Cardiac muscle cell (in vitro differentiated cells and primary cell): Measurements from ENCODE around the gene SNRK. TPM values are rescaled to one million over a fixed set of nuclear protein-coding genes. Genes with fewer than 3 reads are reported as not detected.

Experiments
- DNase-seq, 2 donors: peaks; one replicate each; pipeline versions ENCODE4 v3.0.0 to v3.0.0-alpha.2; 2010 to 2017; ENCODE audit warnings: low read depth in 1 of 2, low spot score in 1 of 2
- H3K27ac ChIP-seq: fragments of 200-600 bp; sonication (generic); 2 replicates; pipeline ENCODE4 v1.5.1; 2016
- H3K27me3 ChIP-seq: fragments of 200-600 bp; sonication (generic); 2 replicates; pipeline ENCODE4 v1.6.0; 2016; ENCODE audit warnings: control low read depth
- H3K36me3 ChIP-seq: fragments of 200-600 bp; sonication (generic); 2 replicates; pipeline ENCODE4 v1.5.1; 2016; ENCODE audit warnings: control low read depth
- H3K4me1 ChIP-seq: fragments of 200-600 bp; sonication (generic); 2 replicates; pipeline ENCODE4 v1.8.1; 2017; ENCODE audit warnings: low read depth, mild to moderate bottlenecking, mixed run types
- H3K4me3 ChIP-seq: fragments of 200-600 bp; sonication (generic); 2 replicates; pipeline ENCODE4 v1.5.1; 2016; ENCODE audit warnings: mild to moderate bottlenecking
- H3K9me3 ChIP-seq: fragments of 200-600 bp; sonication (generic); 2 replicates; pipeline ENCODE4 v1.5.1; 2017; ENCODE audit warnings: low read depth, mild to moderate bottlenecking, control low read depth
- polyA plus RNA-seq: library from polyadenylated mRNA; unstranded; fragments of >200 nt; fragmentation: Nextera tagmentation; extraction: Ambion mirVana; gene quantifications from 2 replicates; pipeline ENCODE4 v1.2.1, GENCODE V29; 2016
- total RNA-seq: library from RNA; depleted of rRNA; stranded (reverse); fragments of >200 nt; gene quantifications from 2 replicates; pipeline ENCODE4 v1.2.3, GENCODE V29; 2016
- TF ChIP-seq, protein P1 (sequence below): IDR thresholded peaks from 2 replicates; pipeline ENCODE4 v1.5.1; 2012; ENCODE audit warnings: low read depth, mild to moderate bottlenecking, low read length

The SNRK gene
- total and polyA plus RNA-seq, 2 experiments from 2014 or later, result 4.6 to 15.6 TPM

DNA sequence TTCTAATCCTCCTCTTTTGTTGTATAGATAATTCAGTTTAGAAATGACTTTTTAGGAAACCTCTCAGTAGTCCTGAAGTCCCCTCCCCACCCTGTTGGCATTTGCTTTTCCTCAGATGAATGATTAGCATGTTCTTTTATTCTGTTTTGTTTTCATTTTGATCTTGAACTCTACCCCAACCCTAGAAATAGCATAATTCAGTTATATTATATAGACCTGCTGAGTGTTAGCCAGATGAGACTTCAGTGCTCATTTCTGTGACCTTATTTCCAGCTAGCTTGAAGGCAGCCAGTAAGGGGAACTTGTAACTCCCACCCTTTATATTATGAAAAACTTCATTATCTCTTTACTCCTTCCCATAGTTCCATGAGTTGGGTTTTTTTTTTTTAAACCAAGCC, 41.2 kb downstream of the SNRK start:
- peaks cover 22% of the 10 kb centered on the region for H3K4me1 ChIP-seq
- TF ChIP-seq, protein P1, sequence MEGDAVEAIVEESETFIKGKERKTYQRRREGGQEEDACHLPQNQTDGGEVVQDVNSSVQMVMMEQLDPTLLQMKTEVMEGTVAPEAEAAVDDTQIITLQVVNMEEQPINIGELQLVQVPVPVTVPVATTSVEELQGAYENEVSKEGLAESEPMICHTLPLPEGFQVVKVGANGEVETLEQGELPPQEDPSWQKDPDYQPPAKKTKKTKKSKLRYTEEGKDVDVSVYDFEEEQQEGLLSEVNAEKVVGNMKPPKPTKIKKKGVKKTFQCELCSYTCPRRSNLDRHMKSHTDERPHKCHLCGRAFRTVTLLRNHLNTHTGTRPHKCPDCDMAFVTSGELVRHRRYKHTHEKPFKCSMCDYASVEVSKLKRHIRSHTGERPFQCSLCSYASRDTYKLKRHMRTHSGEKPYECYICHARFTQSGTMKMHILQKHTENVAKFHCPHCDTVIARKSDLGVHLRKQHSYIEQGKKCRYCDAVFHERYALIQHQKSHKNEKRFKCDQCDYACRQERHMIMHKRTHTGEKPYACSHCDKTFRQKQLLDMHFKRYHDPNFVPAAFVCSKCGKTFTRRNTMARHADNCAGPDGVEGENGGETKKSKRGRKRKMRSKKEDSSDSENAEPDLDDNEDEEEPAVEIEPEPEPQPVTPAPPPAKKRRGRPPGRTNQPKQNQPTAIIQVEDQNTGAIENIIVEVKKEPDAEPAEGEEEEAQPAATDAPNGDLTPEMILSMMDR, result no peak
- peak in 1 of 2 donors; percentile 1 for DNase-seq
- H3K27ac ChIP-seq, result peak overlapping the region; percentile 73
- H3K36me3 ChIP-seq, result no peaks in the 10 kb centered on the region
- H3K9me3 ChIP-seq, result no peaks in the 10 kb centered on the region
- no peaks in the 10 kb centered on the region for H3K27me3 ChIP-seq
- no peak overlapping the region for H3K4me3 ChIP-seq

DNA sequence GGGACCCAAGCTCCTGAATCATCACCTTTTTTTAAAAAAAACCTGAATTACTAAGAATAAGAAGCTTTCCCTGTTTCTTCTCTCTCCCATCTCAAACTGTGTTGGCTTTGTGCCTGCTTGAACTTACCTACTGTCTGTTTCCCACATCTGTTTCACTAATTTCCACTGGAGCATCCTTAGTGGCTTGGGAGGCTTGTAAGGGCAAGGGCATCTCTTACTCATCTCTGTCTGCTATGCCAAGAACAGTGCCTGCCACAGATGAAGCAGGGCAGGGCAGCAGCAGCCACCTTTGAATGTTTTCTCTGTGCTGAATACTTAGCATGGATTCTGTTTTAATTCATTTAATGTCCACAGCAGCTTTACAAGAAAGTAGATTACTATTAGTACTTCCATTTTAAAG, 42.3 kb downstream of the SNRK start:
- Histone ChIP-seq H3K4me3 (no peak overlapping the region), H3K36me3 (no peaks in the 10 kb centered on the region), H3K27ac (no peak overlapping the region), H3K9me3 (no peaks in the 10 kb centered on the region), H3K4me1 (peaks cover 22% of the 10 kb centered on the region), H3K27me3 (no peaks in the 10 kb centered on the region)
- DNase-seq, result no peak
- TF ChIP-seq, protein P1, result no peak

DNA sequence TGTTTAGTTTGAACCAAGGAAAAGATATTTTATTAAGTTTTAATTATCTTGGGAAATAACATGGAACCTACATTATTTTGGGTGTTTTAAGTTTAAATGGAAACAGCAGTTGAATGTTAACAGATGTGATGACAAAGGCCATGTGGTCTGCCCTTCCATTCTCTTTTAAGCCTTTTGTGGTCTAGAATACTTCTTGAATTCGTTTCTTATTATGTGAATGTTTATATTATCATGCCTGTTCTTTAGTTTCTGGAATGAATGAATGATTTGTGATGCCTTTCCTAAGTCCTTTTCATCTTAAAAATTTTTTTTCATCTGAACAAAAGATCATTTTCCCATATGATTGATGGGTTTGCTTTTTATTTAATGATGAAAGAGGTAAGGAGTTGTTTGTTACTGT, 44.6 kb downstream of the SNRK start:
- peak in 1 of 2 donors; percentile 7 for DNase-seq
- H3K27ac ChIP-seq, result no peak overlapping the region
- H3K4me1 ChIP-seq, result peaks cover 17% of the 10 kb centered on the region
- H3K36me3 ChIP-seq, result no peaks in the 10 kb centered on the region
- H3K27me3 ChIP-seq, result no peaks in the 10 kb centered on the region
- no peak overlapping the region for H3K4me3 ChIP-seq
- TF ChIP-seq, protein P1, result no peak
- H3K9me3 ChIP-seq, result no peaks in the 10 kb centered on the region

DNA sequence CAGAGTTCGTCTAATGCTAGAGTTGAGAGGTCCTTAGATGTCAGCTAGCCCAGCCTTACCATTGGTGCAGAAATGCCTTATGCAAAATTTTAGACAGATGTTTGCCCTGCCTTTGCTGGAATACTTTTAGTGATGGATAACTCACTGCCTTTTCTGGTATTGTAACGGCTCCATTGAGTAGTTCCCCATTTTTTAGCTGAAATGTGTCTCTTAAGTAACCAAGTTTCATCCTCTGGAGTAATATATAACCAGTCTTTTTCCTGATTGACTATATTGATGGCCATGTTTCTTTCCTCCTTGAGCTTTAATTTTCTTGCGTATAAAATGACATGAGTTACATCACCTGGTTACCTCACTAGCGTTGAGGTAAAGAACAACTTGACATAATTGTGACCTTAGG, 45.0 kb downstream of the SNRK start:
- H3K36me3 ChIP-seq, result no peaks in the 10 kb centered on the region
- H3K27ac ChIP-seq, result no peak overlapping the region
- TF ChIP-seq, protein P1, result no peak
- H3K9me3 ChIP-seq, result no peaks in the 10 kb centered on the region
- no peak overlapping the region for H3K4me3 ChIP-seq
- no peak for DNase-seq
- peaks cover 14% of the 10 kb centered on the region for H3K4me1 ChIP-seq
- H3K27me3 ChIP-seq, result no peaks in the 10 kb centered on the region

DNA sequence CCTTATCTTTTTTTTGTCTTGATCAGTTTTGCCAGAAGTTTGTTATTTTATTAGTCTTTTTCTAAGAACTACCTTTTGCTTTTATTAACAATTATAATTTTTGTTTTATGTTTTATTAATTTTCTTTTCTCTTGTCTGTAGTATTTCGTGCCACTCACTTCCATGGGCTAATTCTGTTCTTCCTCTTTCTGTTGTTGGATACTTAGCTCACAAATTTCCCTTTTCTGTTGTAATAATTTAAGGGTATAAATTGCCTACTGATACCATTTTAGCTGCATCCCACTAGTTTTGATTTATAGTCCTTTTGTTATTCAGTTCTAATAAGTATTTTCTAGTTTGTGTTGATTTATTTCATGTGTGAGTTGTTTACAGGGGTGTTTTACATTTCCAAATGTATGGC, 48.6 kb downstream of the SNRK start:
- H3K27ac ChIP-seq, result no peak overlapping the region
- peaks cover 4% of the 10 kb centered on the region for H3K9me3 ChIP-seq
- no peaks in the 10 kb centered on the region for H3K27me3 ChIP-seq
- no peak for DNase-seq
- H3K36me3 ChIP-seq, result peaks cover 2% of the 10 kb centered on the region
- H3K4me3 ChIP-seq, result no peak overlapping the region
- TF ChIP-seq, protein P1, result no peak
- H3K4me1 ChIP-seq, result no peaks in the 10 kb centered on the region

DNA sequence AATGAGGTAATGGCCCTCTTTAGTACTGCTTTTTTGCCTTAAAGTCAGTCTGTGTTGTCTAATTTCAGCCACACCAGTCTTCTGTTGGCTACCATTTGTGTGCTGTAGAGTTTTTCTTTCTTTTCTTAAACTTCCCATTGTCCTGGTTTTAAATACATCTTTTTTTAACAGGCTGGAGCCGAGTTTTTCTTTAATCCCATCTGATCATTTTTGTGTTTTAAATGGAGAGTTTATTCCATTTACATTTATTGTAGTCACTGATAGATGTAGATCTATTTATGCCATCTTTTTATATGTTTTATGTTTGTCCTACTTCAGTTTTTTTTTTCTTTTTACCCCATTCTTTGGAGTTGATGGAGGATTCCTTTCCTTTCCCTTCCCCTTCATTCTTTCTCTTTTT, 49.5 kb downstream of the SNRK start:
- Histone ChIP-seq H3K36me3 (peaks cover 5% of the 10 kb centered on the region), H3K4me3 (no peak overlapping the region), H3K4me1 (no peaks in the 10 kb centered on the region), H3K27ac (no peak overlapping the region), H3K27me3 (no peaks in the 10 kb centered on the region), H3K9me3 (peaks cover 4% of the 10 kb centered on the region)
- DNase-seq, result no peak
- TF ChIP-seq, protein P1, result no peak
